MM.1S (cell line): ENCODE data around the gene TNFRSF12A.

Experiments
- CTCF ChIP-seq: fragments of 300-600 bp; sonication (generic); IDR thresholded peaks from 2 replicates; pipeline ENCODE4 v1.5.1; 2016; ENCODE audit warnings: antibody characterized with exemption, low read length, mixed read lengths
- EZH2 ChIP-seq: fragments of 300-600 bp; sonication (generic); optimal IDR thresholded peaks from 2 replicates; pipeline ENCODE3; 2017; ENCODE audit warnings: low read depth, mild to moderate bottlenecking, antibody characterized with exemption, low read length, mixed read lengths

GRCh38 chr16:2981899-2982250 lies 38.3 kb upstream of the TNFRSF12A start:
- TF ChIP-seq EZH2 (no peak), CTCF (no peak)
